Activated CD4-positive, alpha-beta T cell treated with anti-CD3 and anti-CD28 coated beads for 24 hours (primary cell): ENCODE measurements around the gene PRPF8.

Source experiments
- DNase-seq, 2 donors: peaks; one replicate each; pipeline ENCODE4 v3.0.0-alpha.2; 2020; ENCODE audit warnings: low read depth in 2 of 2

The PRPF8 gene

GRCh38 chr17:1645207-1646171 lies 39.2 kb downstream of the PRPF8 start, which contains the start of gene SCARF1:
Gene SCARF1, minus strand, starts transcription at chr17:1645732. Its CDS starts 35 bp downstream, at chr17:1645697.
- DNase-seq, result no peak

DNA sequence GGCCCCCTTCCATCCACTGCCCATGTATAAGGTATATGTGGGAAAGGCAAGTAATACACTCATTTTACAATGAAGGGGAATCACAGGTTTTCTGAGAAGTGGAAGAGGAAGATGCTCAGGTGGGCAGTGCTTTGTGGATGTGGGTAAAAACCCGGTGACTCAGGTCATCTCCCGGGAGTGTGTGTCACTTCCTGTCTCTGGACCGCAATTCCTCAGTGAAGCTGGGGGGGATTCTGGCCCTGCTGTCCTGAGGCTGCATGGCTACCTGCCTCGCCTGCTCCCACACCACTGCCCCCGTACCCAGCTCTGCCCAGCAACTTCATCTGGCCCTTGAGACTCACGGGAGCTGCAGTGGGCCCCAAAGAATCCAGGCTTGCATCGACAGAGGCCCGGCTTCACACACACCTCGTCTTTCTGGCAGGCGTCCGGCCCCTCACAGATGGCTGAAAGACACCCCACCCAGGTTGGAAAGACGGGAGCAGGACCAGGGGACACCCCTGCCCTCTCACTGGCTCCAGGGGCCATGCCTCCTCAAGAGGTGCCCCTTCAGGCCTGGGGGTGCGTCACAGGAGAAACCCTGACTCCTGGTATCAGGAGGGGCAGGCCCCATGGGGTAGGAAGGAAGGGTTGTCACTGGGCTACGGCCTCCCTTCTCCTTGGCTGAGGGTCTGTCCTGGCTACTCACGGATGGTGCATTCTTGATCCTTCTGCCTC lies 40.0 kb downstream of the PRPF8 start:
- peak in 1 of 2 donors; percentile 11 for DNase-seq

GRCh38 chr17:1643999-1644492 lies 40.6 kb downstream of the PRPF8 start:
- no peak for DNase-seq

DNA sequence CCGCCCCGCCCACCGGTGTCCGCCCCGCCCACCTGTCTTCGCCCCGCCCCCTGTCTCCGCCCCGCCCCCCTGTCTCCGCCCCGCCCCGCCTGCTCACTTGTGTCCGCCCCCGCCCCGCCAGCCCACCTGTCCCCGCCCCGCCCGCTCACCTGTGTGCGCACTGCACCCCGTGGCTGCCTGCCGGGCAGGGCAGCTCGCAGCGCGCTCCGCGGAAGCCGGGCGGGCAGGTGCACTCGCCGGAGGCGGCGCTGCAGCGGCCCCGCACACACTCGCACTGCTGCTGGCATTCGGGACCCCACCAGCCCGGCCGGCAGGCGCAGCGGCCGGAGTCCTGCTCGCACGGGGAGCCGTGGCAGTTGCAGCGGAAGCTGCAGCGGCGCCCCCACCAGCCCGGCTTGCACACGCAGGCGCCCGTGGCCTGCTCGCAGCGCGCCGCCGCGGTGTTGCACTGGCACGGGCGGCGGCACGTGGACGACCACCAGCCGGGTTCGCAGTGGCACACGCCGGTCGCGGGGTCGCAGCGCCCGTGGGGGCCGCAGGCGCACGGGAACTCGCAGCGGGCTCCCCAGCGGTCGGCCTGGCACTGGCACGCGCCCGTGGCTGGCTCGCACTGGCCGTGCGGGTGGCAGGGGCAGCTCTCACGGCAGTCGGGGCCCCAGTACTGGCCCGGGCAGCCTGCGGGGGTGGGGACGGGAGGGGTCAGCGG lies 41.2 kb downstream of the PRPF8 start:
- DNase-seq, result peak; percentile 16 to 29

- no peak for DNase-seq
Observed at GRCh38 chr17:1641065-1641403, 43.6 kb downstream of the PRPF8 start.

- DNase-seq, result no peak
Observed at GRCh38 chr17:1640329-1641064, 44.2 kb downstream of the PRPF8 start.

- no peak for DNase-seq
Observed at GRCh38 chr17:1639549-1640180, 45.0 kb downstream of the PRPF8 start.

DNA sequence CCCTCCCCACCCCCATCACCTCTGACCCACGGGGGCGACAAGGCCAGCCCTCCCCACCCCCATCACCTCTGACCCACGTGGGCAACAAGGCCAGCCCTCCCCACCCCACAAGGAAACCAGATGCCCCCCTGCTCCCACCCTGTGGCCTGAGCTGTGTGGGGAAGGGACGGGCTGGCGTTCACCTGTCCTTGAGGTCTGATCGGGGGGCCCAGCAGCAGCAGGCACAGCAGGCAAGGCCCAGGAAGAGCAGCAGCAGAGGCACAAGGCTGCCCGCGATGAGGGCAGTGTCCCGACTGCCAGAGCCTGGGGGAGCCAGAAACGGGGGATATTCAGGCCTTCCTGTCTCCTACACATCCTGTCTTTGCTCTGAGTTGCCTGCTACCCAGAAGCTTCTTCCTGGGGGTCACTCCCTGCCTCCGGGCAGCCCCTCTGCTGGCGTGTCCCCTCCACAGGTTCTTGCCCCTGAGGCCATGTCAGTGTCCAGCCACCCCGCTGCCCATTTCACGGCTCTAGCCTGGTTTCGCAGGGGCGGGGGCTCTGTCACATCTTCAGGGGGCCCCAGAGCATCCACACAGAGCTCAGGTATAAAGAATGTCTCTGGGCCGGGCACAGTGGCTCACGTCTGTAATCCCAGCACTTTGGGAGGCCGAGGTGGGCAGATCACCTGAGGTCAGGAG lies 45.9 kb downstream of the PRPF8 start:
- DNase-seq, result no peak

DNA sequence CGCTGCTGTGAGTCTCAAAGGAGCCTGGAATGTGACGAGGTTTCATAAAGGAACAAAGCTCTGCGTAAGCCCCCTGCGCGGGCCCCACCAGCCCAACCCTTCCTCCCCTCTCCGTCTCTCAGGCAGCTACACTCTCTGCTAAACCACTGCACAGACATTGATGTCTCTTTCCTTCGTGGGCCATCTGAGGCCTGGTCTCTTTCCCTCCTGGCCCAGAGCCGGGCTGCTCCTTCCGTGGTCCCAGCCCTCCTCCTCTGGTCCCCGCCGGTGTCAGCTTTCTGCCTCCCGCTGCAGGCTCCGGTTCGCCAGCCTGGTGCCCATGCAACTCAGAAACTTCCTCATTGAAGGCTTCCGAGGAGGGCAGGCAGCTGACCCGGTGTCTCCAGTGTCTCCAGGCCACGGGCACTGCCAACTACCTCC lies 46.5 kb downstream of the PRPF8 start:
- DNase-seq, result no peak

- no peak for DNase-seq
Observed at GRCh38 chr17:1636732-1637285, 47.9 kb downstream of the PRPF8 start.

DNA sequence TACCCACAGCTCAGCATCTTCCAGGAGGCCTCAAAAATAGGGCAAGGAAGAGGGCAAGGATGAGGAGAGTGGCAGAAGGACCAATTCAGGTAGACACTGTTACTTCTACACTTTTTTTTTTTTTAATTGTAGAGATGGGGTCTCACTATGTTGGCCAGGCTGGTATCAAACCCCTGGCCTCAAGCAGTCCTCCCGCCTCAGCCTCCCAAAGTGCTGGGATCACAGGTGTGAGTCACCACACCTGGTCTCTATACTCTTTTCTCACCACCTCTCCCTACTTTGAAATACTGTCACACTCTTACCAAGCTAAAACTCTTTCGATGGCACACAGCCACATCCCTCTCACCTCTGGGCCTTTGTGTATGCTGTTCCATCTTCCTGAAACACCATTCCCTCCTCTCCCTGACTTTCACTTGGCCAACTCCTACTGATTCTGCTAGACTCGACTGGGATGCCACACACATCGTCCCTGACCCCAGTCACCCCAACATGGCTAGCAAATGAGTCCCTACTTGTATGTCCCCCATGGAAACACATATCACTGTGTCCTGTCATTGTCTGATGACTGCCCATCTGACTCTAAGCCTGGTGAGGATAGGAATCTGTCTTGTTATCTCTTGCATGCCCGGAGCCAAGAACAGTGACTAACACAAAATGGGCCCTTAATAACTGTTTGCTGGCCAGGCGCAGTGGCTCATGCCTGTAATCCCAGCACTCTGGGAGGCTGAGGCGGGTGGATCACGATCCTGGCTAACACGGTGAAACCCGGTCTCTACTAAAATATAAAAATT lies 48.8 kb downstream of the PRPF8 start:
- DNase-seq, result no peak

- DNase-seq, result no peak
Observed at GRCh38 chr17:1634841-1635650, 49.6 kb downstream of the PRPF8 start.

- no peak for DNase-seq
Observed at GRCh38 chr17:1630662-1631061, 54.0 kb downstream of the PRPF8 start.

DNA sequence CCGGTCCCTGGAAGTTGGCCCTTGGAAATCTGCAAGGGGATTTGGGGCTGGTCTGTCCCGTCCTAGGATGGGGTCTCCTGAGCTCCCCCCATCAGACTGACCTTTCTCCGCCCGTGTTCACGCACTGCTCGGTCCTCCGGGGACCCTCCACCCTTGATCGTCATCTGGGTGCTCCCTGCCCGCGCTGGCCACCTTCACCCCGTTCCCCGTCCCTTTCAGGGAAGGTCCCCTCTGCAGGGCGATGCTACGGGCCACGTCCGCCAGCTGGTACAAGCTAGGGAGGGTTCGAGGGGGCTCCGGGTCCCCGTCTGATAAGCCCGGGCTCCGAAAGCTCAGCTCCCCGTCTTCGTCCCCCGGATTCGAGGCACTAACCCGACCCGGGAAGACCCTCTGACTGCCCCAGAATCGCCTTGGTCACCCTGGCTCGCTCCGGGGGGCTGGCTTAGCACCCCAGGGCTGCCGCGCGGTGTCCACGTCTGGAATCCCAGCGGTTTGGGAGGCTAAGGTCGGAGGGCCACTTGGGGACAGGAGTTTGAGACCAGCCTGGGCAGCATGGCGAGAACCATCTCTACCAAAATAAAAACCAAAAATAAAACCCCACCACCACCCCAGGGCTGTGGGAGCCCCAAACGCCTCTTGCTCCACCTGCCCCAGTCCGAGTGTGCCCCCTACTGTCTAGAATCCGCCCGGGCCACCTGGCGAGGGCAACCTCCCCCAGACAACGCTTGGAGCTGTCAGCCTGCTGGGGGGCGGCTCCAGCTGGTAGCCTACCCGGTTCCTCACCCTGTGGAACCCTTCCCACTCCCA lies 55.0 kb downstream of the PRPF8 start:
- peak; percentile 69 to 77 for DNase-seq

DNA sequence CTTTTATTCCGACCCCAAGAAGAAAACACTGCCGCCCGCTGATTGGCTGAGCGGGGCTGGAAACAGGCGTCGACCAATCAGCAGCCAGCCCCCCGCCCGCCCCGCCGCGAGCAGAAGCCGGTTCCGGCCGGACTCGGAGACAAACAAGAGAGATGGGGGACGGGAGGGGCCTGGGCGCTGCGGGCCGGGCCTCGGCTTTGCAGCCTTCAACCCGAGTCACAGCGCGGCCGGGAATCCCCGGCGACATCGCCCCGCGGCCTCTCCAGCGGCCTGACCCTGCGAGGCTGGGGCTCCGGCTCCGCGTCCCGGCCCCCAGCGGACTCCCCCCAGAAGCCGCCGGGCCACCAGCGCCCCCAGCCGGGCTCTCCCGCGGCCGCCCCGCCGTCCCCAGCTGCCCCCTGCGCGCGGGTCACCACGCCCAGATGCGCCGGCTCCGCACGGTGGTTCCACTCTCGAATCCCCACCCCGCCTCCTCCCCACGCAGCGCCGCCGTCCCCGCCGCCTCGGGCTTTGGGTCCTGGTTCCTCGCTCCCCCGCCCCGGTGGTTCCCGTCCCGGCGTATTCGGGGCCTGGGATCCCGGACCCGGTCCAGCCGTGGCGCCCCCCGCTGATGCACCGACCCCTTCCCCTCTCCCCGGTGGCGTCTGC lies 55.7 kb downstream of the PRPF8 start:
- DNase-seq, result peak; percentile 80 to 82

DNA sequence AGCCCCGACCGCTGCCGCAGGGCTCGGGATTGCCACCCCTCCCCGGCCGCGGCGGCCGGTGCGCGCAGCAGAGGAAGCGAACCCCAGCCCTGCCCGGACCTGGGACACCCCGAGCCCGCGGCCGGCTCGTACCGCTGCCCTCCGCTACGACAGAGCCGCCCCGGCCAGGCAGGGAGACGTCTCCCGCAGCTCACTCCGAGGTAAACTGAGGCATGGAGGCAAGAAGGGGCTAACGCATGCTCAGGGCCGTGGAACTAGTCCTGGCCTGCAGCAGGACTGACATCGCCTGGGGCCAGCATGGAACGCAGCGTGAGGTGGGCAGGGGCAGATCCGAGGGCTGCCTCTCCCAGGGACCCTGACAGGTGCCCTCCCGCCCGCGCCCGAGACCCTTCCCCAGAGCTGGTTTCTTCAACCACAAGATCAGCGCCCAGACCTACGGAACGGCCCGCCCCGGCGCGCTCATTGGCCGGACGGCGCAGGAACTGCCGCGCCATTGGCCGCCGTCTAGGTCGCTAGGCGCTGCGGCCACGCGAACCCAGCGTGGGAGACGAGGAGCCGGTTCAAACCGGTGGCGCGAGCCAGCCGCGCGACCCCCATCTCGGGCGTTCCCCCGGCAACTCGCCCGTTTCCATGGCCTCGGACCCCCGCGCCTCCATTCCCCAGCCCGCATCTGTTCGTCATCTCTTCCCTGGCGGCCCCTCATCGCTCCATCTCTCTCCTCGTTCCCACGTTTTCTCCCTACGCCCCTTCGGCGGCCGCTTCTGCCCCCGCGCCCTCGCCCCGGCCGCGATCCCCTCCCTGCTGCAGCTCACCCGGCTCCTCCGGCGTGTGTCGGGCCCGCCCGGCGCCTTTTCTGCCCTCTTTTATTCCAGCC lies 56.4 kb downstream of the PRPF8 start, which contains the start of gene SLC43A2:
Gene SLC43A2, minus strand, starts transcription at position 853 of the 874 bp plus-strand sequence. CDS start 960 bp downstream, outside the sequence.
- DNase-seq, result peak; percentile 54 to 60
